SJSA1 (cell line): ENCODE measurements around the gene PTPRF. TPM values are rescaled to one million over a fixed set of nuclear protein-coding genes. Genes with fewer than 3 reads are reported as not detected.
"Not testable (repeated sequence)": the region's sequence is repeated elsewhere in the genome, so short reads cannot be mapped to it uniquely, and the experiment has no call there.

ENCODE experiments used
- DNase-seq, 2 experiments: peaks; one replicate each; pipeline ENCODE4 v3.0.0-alpha.2; 2015 to 2020; ENCODE audit warnings: low spot score in 2 of 2, low read depth in 1 of 2
- H3K27ac ChIP-seq: fragments of 250-450 bp; sonication (Bioruptor Pico); 2 replicates; pipeline ENCODE4 v1.5.1; 2020; ENCODE audit warnings: mild to moderate bottlenecking, moderate library complexity
- H3K27me3 ChIP-seq: fragments of 250-450 bp; sonication (Bioruptor Pico); replicated peaks from 2 replicates; pipeline ENCODE4 v1.5.1; 2020; ENCODE audit warnings: mild to moderate bottlenecking, moderate library complexity
- H3K36me3 ChIP-seq: fragments of 250-450 bp; sonication (Bioruptor Pico); 2 replicates; pipeline ENCODE4 v1.5.1; 2020; ENCODE audit warnings: mild to moderate bottlenecking
- H3K4me1 ChIP-seq: fragments of 250-450 bp; sonication (Bioruptor Pico); replicated peaks from 2 replicates; pipeline ENCODE4 v1.6.1; 2021; ENCODE audit warnings: mild to moderate bottlenecking
- H3K4me3 ChIP-seq: fragments of 250-450 bp; sonication (Bioruptor Pico); 2 replicates; pipeline ENCODE4 v1.5.1; 2020; ENCODE audit warnings: mild to moderate bottlenecking
- H3K9me3 ChIP-seq: fragments of 250-450 bp; sonication (Bioruptor Pico); replicated peaks from 2 replicates; pipeline ENCODE4 v1.5.1; 2020; ENCODE audit warnings: mild to moderate bottlenecking
- total RNA-seq: library from RNA; depleted of rRNA; stranded (reverse); fragments of >200 nt; shearing (Covaris generic); gene quantifications from 2 replicates; pipeline ENCODE4 v1.2.3, GENCODE V29; 2014

PTPRF gene
- total RNA-seq, 1 experiment from 2014 or later, result 11.0 TPM

DNA sequence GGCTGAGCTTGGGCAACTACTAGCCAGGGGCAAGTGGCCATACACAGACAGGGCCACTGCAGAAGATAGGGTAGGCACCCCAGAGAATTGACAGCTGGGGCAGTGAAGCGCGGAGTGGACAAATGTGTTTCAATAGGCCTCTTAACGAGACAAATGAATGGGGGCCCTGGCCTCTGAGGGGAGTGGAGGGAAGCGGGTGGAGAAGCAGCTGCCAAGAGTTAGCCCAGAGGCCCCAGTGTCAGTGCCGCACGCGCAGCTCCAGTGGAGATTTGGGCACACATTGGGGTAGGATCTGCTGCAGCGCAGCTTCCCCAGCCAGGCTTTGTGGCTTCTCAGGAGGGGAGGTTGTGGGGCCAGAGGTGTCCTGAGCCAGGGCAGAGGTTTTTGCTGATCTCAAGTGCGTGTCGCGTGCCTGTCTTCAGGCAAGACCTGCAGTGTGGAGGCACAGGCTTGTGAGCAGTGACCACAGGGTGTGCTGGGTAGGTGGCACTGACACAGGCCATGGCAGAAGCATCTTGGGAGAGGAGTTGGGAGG, 16.9 kb downstream of the PTPRF start:
- Histone ChIP-seq H3K27me3 (no peaks in the 10 kb centered on the region), H3K4me3 (no peak overlapping the region), H3K4me1 (no peaks in the 10 kb centered on the region), H3K9me3 (no peaks in the 10 kb centered on the region), H3K36me3 (0 out of 2 replicates have a peak, but pooled peaks cover under 1% of the 10 kb centered on the region), H3K27ac (no peak overlapping the region)
- DNase-seq, result no peak

DNA sequence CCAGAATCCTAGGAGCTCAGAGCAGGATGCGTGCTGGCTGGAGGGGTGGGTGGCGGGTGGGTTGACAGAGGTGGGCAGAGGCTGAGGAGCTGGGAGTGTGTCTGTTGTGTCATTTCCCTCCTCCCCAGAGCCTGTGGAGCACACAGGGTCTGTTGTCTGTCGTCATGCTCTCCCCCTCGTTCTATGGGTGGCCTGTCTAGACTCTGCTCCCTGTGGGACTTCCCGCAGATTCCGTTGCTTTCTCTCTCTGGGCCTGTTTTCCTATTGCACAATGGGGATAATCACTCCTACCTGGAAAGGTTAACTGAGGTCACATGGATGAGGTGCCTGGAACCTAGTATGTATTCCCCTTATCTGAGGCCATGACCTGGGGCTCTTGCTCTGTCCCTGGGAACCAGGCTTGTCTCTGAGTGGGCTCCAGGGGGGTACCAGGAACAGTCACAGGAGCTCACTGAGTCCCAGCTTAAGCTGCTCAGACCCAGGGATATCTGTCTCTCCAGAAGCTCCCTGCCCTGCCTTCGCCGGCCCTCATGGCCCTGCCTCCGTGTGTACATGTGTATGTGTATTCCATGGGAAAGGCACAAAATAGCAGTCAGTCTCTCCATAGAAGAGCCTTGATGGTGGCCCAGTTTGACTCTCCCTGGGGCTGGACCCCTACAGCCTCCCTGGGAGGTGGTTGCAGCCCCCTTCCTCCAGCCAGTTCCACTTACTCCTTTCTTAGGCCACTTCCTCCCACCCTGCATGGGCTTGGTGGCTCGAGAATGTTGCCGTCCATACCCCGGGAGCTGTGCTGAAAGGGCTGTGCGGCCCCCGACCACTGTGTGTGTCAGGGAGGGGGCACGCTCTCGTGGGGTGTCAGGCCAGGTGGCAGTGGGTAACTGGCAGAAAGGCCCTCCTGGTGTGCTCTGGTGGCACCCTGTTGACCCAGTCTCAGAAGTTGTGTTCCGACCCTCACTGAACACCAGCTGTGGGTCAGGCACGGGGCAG, 17.9 kb downstream of the PTPRF start:
- no peaks in the 10 kb centered on the region for H3K27me3 ChIP-seq

DNA sequence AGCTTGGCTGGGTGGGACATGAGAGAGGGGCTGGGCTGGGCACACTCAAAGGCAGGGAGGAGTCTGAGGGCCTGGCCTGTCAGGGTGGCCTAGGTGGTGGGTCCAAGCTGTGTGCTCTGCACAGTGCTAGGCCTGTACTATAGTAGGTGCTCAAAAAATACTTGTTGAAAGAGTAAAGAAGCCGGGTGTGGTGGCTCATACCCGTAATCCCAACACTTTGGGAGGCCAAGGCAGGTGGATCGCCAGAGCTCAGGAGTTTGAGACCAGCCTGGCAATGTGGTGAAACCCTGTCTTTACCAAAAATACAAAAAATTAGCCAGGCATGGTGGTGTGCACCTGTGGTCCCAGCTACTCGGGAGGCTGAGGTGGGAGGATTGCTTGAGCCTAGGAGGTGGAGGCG, 18.7 kb downstream of the PTPRF start:
- not testable (repeated sequence) for H3K4me1 ChIP-seq, H3K36me3 ChIP-seq, H3K4me3 ChIP-seq, H3K27ac ChIP-seq, H3K27me3 ChIP-seq, H3K9me3 ChIP-seq, DNase-seq

More for the DNA sequence above, 17.9 kb downstream of the PTPRF start:
- no peak for DNase-seq
- Histone ChIP-seq H3K27ac (no peak overlapping the region), H3K4me3 (no peak overlapping the region), H3K9me3 (no peaks in the 10 kb centered on the region), H3K4me1 (no peaks in the 10 kb centered on the region), H3K36me3 (peaks cover under 1% of the 10 kb centered on the region; the same call in 1 of the 2 replicates)

DNA sequence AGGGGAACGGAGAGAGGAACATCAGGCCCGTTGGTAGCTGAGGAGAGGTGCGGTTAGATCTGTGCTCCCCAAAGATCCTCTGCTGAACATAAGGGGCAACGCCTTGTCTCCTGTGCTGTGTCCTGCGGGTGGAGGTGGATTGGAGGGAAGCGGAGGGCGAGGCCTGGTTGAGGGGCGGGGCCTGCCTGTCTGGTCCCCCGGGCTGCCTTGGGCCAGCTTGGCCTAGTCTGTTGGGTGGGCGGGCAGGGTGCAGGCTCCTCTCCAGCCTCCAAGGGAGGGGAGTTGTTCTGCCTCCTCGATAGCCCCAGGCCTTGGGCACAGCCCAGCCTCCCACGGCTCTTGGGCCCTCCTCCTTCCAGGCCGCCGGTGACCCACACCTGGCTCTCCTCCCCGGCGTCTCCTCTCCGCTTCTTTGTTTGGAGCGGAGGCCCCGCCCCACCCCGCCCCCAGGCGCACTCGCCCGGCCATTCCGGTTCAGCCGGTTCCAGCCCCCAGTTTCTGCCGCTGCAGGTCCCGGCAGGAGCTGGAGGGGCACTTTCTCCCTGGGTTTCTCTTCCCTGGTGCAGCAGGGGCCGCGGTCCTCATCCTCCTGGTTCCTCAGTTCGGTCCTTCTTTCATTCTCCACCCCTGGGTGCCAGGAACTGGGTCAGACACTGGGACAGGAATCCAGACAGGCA, 19.4 kb downstream of the PTPRF start:
- Histone ChIP-seq H3K27me3 (no peaks in the 10 kb centered on the region), H3K9me3 (no peaks in the 10 kb centered on the region)

DNA sequence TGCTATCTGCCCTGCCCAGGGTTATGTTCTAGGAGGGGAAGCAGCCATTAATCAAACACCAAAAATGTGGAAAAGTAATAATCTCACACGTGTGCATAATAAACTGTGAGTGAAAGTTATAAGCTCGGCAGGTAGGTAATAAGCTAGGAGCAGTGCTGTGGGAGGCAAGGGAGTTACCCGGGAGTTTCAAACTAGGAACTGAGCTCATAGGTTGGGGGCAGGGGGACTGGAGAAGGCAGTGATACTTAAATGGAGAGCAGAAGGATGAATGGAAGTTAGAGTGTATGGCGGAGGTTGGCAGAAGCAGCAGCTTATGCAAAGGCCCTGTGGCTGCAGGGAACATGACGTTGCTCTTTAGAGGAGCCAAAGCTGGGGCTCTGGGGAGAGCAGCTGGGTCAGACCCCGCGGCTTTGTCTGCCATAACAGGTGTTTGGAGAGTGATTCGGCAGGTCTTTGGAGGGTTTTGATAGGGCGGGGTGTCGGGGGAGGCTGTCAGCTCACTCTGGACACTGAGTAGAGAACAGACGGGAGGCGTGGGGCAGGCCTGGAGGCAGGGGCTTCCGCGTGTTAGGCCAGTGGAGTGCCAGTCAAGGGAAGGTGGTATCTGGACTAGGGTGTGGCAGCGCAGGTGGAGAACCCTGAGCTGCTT, 20.0 kb downstream of the PTPRF start:
- Histone ChIP-seq H3K9me3 (no peaks in the 10 kb centered on the region), H3K36me3 (peaks cover 15% of the 10 kb centered on the region), H3K27me3 (no peaks in the 10 kb centered on the region), H3K27ac (no peak overlapping the region), H3K4me3 (no peak overlapping the region), H3K4me1 (no peaks in the 10 kb centered on the region)
- no peak for DNase-seq

More for the DNA sequence above, 19.4 kb downstream of the PTPRF start:
- Histone ChIP-seq H3K27ac (no peak overlapping the region), H3K4me1 (no peaks in the 10 kb centered on the region), H3K36me3 (peaks cover 12% of the 10 kb centered on the region), H3K4me3 (no peak overlapping the region)
- no peak for DNase-seq

DNA sequence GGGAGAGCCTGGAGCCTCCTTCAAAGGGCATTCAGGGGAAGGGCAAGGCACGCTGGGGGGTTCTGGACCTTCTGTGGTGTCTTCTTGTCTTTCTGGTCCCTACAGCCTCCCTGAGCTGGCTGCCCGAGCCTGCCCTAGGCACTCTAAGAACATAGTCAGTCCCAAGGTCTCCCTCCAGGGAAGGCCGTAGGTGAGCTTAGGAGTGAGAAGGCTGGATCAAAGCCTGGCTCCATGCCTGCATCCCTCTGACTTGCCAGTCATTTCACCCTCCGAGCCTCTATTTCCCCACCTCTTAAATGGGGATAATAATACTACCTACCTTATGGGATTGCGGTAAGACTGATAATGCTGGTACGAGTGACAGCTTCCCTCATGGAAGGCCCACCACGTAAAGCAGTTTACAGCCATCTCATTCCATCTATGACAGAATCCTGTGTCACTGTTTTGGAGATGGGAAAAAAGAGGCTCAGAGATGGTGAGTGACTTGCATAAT, 20.8 kb downstream of the PTPRF start:
- DNase-seq, result no peak
- Histone ChIP-seq H3K27ac (no peak overlapping the region), H3K4me1 (no peaks in the 10 kb centered on the region), H3K4me3 (no peak overlapping the region), H3K27me3 (no peaks in the 10 kb centered on the region), H3K36me3 (peaks cover 22% of the 10 kb centered on the region), H3K9me3 (no peaks in the 10 kb centered on the region)

DNA sequence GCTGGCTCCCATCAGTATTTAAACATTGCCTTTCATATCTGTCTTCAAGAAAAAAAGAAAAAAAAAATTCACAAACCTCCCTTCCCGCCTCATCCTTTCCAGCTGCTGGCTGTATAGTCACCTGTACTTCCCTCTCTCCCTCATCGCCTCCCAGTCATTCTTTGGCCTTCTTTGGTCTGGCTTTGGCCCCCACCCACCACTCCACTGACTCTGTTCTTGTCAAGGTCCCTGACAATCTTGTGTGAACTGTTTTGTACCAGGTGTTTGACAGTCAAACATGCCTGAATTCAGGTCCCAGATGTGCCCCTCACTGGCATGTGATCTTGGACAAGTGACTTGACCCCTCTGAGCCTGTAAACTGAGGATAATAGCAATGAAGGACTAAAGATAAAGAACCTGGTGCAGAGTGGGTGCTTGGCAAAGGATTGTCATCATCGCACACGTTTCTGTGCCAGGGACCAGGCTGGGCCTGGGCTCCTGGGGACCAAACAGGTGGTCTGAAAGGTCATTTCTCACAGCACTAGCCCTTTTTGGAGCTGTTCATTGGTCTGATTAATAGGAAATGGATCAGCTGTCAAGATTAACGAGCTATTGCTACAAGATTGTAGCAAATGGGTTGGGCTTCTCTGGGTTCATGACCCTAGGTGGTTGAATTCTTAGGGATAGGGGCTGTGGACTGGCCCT, 21.5 kb downstream of the PTPRF start:
- no peak overlapping the region for H3K4me3 ChIP-seq
- no peaks in the 10 kb centered on the region for H3K9me3 ChIP-seq
- no peak overlapping the region for H3K27ac ChIP-seq
- H3K4me1 ChIP-seq, result no peaks in the 10 kb centered on the region
- H3K36me3 ChIP-seq, result peaks cover 24% of the 10 kb centered on the region
- DNase-seq, result no peak
- no peaks in the 10 kb centered on the region for H3K27me3 ChIP-seq

DNA sequence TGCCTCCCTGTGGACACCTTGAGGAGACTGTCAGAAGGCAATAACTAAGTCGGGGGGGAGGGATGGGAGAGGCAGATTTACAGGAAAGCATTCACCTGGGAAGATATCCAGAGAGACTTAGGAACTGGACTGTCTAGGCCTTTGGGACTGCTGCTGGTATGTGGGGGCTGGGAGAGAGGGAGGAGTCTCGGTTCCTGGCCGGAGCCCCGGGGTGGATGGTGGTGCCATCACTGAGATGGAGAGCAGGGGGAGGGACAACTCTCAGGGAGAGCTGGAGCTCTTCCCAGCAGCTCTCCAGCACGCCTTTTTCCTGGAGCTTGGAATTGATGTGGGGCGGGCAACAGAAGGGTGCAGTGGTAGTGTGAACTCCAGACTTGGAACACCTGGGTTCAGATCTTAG, 22.1 kb downstream of the PTPRF start:
- H3K27me3 ChIP-seq, result no peaks in the 10 kb centered on the region
- no peak overlapping the region for H3K27ac ChIP-seq
- H3K4me3 ChIP-seq, result no peak overlapping the region
- DNase-seq, result no peak
- H3K36me3 ChIP-seq, result peaks cover 24% of the 10 kb centered on the region
- no peaks in the 10 kb centered on the region for H3K4me1 ChIP-seq
- no peaks in the 10 kb centered on the region for H3K9me3 ChIP-seq

DNA sequence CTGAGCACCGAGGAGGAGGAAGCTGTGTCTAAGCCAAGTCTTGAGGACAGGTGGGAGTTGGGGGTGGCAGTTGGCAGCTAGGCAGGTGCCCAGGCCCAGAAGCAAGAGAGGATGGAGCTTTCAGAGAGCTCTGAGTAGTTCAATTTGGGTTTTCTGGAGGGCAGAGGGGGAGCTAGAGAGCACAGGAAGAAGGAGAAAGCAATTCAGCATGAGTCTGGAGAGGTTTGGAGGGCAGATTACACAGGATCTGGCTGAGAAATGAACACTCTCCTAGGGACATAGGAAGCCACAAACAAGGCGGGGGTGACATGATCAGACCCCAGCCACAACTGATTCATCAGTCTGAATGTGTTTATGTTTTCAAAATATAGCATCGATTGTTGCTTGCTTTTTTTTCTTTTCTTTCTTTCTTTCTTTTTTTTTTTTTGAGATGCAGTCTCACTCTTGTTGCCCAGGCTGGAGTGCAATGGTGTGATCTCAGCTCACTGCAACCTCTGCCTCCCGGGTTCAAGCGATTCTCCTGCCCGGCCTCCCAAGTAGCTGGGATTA, 23.8 kb downstream of the PTPRF start:
- Histone ChIP-seq H3K4me1 (no peaks in the 10 kb centered on the region), H3K27me3 (no peaks in the 10 kb centered on the region), H3K27ac (no peak overlapping the region), H3K9me3 (no peaks in the 10 kb centered on the region), H3K36me3 (peaks cover 24% of the 10 kb centered on the region), H3K4me3 (no peak overlapping the region)
- peak in 1 of 2 experiments; percentile 30 for DNase-seq

DNA sequence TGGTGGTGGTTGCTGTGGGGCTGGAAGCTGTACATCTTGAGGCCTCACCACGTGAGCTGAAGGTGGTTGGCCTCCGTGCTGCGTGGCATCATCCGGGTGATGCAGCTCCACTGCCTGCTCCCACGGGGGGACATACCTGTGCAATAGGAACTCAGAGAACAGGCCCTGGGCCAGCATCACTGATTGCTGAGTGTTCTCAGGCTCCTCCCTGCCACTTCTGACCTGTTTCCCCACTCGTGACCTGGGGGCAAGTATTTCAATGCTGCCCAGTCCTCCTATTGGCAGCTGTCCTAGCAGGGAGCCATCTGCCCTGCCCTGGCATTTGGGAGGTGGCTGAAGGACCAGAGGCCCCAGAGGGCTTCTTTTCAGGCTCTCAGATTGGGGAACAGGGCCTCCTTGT, 26.1 kb downstream of the PTPRF start:
- no peak overlapping the region for H3K27ac ChIP-seq

DNA sequence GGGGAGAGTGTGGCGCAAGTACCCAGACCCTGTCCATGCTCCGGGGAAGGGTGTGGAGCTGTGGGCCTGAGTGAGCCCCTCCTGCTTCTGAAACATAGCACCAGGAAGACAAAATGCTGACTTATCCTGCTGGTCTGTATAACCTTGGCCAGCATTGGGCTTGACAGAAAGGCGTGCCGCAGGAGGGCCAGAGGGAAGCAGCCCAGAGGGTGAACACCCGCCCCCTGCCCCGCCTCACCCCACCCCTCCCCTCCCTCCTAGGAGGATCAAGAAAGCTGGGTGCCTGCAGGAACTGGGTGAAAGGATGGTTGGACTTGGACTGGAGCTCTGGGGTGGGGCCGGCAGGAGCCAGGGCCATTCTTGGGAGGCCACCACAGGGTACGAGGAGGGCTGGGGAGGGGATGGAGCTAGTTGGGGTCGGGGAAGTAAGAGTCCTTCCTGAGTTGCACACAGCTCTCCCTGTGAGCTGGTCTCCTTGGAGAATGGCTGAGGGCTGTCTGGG, 27.1 kb downstream of the PTPRF start:
- Histone ChIP-seq H3K9me3 (no peaks in the 10 kb centered on the region), H3K27me3 (no peaks in the 10 kb centered on the region), H3K36me3 (peaks cover 24% of the 10 kb centered on the region), H3K27ac (no peak overlapping the region), H3K4me1 (no peaks in the 10 kb centered on the region), H3K4me3 (no peak overlapping the region)
- no peak for DNase-seq

More for the DNA sequence above, 26.1 kb downstream of the PTPRF start:
- no peak for DNase-seq
- Histone ChIP-seq H3K4me1 (no peaks in the 10 kb centered on the region), H3K27me3 (no peaks in the 10 kb centered on the region), H3K9me3 (no peaks in the 10 kb centered on the region), H3K4me3 (no peak overlapping the region), H3K36me3 (peaks cover 24% of the 10 kb centered on the region)

DNA sequence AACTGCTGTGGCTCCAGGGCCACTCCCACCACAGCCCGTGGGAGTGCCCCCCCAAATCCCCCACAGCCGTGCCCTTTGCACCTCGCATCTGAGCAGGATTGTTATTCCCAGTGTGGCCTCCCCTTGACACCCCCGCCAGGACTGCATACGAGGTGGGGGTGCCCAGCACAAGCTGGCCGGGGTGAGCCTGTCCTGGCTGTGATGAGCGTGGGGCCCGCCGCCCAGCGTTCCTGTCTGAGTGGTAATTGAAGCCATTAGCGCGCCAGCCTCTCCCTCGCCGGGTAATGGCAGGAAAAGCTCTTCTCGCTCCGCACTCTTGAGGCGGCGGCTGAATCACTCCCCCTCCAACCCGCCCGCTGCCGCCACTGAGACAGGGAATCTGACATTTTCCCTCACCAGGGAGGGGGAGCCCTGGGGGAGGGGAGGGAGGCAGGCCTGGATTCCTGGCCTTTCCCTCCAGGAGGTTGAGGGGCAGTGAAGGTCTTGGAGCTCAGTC, 27.7 kb downstream of the PTPRF start:
- H3K36me3 ChIP-seq, result peaks cover 24% of the 10 kb centered on the region
- H3K27ac ChIP-seq, result no peak overlapping the region
- DNase-seq, result no peak
- H3K4me1 ChIP-seq, result no peaks in the 10 kb centered on the region
- no peaks in the 10 kb centered on the region for H3K9me3 ChIP-seq
- H3K4me3 ChIP-seq, result no peak overlapping the region
- H3K27me3 ChIP-seq, result no peaks in the 10 kb centered on the region
